OCI-M1 (cell line): Measurements from ENCODE around the gene PCAT7.
"Not testable (repeated sequence)": the region's sequence is repeated elsewhere in the genome, so short reads cannot be mapped to it uniquely, and the experiment has no call there.

Source experiments
- DNase-seq: peaks from one replicate; lab custom pipeline; 2025; lab: John Stamatoyannopoulos, UW

PCAT7 gene

DNA sequence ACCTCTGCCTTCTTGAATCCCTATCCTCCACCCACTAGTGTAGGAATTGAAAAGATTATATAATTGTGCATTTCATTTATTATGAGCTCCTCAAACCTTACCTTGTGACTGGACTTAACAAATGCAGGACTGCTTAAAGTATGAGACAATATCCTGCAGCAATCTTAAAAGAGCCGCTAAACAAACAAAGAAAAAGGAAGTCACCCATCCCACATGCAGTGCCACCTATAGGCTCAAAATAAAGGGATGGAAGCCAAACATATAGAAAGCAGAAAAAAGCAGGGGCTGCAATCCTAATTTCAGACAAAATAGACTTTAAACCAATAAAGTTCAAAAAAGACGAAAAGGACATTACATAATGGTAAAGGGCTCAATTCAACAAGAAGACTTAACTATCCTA lies 8.7 kb downstream of the PCAT7 start:
- DNase-seq: peak; percentile 31

DNA sequence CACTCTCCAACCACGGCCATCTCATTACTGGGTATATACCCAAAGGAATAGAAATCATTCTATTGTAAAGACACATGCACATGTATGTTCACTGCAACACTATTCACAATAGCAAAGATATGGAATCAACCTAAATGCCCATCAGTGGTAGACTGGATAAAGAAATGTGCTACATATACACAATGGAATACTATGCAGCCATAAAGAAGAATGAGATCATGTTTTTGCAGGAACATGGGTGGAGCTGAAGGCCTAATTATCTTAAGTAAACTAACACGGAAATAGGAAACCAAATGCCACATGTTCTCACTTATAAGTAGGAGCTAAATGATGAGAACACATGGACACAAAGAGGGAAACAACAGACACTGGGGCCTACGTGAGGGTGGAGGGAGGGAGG lies 9.4 kb downstream of the PCAT7 start:
- not testable (repeated sequence) for DNase-seq

DNA sequence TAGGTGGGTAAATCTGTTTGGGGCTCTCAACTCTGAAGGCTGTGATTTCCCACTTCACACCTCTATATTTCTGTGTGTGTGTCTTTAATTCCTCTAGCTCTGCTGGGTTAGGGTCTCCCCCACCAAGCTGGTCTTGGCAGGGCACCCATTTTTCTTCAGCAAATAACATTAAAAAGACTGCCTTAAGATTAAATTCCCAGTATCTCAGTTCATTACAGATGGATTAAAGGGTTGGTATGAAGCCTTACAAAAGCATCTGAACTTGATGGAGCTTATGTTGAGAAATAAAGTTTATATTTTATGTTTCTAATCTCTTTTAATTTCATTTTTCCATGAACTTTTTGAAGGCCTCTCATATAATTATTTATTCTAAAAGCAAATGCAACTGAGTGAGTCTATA lies 11.7 kb downstream of the PCAT7 start:
- DNase-seq: no peak

DNA sequence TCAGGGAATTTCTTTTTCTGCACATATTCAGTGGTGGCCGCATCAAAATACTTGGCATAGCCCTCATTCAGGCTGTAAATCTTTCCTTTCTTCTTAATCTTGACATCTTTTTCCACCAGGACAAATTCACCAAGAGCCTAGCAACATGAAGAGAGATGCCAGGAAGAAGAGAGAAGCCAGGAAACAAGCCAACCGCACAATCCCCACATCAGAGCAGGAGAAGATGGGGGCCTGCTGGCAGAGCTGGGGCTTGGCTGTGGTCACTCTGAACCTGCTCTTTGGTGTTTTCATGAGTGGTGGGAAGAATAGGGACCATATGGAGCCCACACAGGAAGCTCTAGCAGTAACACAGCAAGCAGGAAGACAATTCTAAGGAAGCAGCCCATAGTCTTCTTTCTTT lies 12.4 kb downstream of the PCAT7 start:
- no peak for DNase-seq

DNA sequence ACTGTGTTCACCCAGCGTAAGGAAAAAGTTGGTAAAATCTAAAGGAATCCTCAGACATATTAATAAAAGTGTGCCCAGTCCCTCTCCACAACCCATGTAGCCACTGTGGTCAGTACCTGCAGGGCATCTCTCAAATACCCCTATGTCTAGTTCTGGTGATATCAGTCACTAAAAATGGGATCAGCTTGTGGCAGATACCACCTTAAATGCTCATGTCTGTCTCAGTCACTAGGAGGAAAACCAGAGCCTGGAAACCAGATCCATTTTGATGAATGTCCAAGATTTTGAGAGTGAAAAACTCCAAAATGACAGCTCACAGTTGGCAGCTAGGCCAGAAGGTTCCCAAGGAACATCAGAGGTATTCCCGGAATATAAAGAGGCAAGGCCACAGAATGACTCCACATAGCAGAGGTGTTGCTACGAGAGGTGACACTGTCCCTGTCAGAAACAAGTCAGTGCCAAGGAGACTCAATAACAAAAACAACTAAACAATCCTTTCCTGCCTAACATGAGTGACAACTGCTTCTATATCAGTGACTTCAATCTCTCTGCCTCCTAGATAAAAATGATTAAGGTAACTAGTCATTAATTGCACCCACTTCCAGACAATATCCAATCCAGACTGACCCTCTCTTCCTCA lies 13.5 kb downstream of the PCAT7 start:
- no peak for DNase-seq

DNA sequence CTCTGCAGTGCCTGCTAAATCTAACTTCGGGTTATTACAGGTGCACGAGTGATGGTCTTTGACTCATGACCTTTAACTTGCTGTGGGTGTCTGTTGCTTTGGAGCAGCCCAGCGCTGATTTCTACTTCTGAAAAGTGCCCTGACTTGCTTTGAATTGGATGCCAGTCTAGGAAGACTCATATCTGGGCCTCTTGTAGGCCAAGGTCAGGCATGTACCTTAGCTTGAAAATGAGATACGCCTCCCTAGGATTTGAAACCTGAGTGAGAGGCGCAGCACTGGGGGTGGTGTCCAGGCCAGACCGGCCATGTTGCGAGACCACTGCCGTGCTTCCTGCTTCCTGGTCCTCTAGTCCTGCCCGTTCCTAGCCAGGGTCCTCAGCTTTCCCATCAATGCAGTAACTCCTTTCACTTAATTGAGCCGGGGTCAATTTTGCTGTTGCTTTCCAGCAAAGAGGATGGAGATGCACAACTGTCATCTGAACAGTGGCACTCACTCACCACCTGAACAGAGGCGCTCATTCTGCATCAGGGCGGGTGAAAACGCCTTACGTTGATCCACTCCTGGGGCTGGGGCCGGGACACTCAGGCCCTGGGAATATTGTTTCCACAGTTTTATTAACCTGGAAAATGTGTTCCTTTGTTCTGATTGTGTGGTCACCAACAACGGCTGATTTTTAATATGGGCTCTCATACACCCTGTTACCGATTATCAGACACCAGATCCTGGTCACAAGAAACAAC lies 14.3 kb downstream of the PCAT7 start:
- DNase-seq: no peak

DNA sequence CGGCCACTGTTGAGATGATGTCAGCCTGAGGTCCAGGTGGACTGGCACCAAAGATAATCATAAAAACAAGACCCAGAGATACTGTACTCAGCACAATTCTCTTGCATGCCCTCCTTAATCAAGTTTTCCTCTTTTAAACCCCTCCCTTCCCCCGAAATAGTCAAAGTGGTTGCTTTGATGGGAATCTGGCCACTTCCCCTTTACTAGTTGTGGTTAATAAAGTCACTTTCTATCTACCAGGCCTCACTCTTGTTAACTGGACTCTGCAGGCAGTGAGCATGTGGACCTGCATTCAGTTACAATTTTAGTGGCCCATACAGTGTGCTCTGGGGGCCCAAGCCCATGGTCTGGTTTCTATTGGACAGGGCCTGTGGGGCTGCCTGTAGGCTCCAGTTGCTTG lies 21.2 kb downstream of the PCAT7 start:
- peak; percentile 44 for DNase-seq

DNA sequence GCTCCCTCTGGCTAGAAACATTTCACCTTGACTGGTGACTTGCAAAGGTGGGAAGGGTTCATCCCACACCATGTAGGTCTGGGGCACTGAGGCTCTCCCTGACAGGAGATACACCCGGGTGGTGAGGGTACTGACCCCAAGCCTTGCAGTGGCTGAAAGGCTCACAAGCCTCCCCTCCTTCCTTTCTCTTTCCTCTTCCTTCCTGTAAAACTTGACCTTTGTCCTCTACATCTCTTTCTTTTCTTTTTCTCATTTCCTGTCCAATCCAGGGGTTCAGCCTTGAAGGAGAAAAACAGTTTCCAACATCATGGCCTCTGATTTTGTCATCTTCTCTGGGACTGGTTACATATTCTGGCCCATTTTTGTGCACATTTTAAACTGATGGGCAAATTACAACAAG lies 22.2 kb downstream of the PCAT7 start:
- DNase-seq: no peak

DNA sequence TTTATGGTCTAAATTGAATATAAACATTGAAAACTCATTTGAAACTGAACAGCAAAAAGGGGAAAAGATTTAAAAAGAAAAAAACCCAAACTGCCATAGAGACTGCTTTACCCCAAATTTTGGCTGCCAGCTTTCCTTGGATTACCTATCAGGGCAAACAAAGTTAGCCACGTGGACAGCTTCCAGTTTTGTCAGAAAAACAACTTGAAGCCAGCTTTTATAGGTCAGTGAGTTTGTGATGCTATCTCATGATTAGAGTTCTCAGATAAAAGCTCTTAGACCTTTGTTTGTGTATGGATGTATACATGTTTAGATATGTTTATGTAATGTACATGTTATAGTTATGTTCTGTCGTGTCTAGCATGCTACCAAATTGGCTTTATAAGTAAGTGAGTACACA lies 22.7 kb downstream of the PCAT7 start:
- no peak for DNase-seq

DNA sequence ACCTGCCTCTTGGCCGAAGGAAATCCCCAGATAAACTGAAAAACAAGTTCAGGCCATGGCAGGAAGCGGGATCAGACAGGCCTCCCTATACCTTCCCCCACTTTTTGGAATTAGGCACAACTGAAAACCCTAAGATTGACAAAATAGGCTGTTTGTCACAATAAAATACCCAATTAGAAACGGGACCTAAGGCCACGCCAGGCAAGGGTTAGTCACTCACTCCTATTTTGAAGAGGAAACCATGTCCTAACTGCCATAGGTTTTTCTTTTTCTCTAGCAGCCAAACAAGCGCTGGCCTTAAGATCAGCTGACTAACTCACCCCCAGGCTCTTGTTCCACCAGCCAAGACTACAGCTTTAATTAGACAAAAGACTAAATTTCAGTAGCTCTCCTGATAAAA lies 26.8 kb downstream of the PCAT7 start:
- no peak for DNase-seq

DNA sequence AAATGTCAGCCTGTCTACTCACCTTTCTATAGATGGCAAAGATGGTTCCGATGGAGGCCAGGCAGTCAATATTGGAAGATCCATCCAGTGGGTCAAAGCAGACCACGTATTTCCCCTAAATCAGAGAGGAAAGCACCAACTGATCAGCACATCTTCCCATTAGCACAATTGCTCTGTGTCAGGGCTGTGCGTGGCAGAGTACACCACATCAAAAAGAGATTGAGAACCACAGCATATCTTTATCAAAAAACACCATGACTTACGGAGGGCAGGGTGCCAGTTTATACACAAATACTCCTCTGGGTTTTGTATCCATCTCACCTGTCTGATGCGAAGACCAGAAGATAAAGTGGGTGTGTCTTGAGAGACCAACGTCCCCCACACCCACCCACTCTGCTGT lies 29.7 kb downstream of the PCAT7 start:
- no peak for DNase-seq

DNA sequence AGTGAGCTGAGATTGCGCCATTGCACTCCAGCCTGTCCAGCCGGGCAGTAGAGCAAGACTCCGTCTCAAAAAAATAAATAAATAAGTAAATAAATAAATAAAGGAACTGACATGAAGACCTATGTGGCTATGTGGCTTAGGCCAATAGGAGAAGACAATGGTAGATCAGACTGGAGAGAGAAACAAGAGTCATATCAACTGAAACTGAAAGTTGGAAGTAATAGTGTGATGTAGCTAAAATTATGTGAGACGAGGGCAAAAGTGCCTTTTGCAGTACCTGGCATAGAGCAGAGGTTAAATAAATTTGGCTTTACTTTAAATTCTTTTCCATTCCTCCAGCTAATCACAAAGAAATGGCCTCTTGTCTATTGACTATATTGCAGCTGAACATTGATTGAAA lies 31.4 kb downstream of the PCAT7 start:
- peak; percentile 10 for DNase-seq

DNA sequence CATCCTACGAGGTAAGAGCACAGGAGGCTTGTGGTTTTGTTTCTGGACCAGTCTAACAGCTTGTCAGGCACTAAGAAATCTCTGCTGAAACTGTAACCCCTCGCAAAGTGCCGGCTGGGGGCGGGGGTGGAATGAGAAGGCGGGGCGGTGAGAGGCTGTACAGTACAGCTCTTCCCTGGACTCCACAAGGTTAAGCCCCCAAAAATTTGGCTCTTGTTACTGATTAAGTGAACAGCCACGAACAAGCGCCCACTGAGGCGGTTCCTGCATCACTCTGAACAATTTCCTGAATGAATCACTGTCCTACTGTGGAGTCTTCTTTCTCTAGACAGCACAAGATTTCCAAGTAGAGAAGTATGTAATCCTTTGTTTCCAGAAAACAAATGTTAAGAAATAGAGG lies 31.9 kb downstream of the PCAT7 start:
- DNase-seq: no peak

DNA sequence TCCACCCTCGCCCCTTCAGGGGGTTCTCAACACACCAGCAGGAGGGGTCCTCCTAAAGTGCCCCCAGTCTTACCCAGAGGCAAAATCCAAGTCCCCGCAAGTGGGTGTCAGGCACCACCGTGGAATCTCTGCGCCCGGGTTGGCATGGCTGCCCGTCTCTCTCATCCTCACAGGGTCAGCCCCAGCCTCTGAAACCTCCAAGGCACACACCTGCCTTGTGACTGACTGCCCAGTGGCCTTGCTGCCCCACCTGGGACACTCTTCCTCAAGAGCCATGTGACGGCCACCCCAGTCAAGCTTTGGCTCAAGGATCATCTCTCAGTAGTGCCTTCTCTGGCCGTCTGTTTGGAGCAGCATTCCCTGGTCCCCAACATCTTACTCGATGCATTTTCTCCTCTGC lies 33.8 kb downstream of the PCAT7 start:
- no peak for DNase-seq

DNA sequence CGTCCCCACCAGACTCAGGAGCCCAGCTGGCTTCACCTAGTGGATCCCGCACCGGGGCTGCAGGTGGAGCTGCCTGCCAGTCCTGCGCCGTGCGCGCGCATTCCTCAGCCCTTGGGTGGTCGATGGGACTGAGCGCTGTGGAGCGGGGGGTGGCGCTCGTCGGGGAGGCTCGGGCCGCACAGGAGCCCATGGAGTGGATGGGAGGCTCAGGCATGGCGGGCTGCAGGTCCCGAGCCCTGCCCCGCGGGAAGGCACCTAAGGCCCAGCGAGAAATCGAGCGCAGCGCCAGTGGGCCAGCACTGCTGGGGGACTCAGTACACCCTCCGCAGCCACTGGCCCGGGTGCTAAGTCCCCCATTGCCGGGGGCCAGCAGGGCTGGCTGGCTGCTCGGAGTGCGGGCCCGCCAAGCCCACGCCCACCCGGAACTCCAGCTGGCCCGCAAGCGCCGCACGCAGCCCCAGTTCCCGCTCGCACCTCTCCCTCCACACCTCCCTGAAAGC lies 36.2 kb downstream of the PCAT7 start:
- not testable (repeated sequence) for DNase-seq

DNA sequence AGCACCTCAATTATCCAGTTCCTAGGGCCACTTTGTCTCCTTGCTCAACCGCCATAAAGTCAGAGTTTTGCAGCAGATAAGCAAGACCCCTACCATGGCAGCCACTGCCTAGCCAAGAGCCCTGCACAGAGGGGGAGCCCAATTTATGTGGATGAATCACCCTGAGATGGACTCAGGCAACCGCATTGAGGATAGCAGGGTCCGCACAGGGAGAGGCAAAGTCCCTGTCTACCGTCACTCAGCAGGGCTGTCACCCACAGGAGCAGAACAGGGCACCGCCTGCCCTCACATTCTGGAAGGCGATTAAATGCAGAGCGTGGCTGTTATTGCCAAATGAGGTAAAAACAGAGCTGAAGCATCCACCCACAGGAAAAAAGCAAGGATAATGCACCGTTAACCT lies 37.0 kb downstream of the PCAT7 start:
- DNase-seq: no peak

DNA sequence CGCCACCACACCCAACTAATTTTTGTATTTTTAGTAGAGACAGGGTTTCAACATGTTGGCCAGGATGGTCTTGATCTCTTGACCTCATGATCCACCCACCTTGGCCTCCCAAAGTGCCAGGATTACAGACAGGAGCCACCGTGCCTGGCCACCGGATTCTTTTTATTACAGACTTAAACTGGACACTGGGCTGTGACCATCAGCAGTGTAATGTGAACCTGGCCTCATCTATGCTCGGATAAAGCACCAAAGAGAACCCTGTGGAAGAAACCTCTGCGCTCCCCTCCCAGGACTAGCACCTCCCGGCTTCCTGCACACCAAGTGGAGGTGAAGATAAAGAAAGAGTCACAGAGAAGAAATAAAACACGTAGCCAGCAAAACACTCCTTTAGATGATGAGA lies 37.8 kb downstream of the PCAT7 start:
- not testable (repeated sequence) for DNase-seq

DNA sequence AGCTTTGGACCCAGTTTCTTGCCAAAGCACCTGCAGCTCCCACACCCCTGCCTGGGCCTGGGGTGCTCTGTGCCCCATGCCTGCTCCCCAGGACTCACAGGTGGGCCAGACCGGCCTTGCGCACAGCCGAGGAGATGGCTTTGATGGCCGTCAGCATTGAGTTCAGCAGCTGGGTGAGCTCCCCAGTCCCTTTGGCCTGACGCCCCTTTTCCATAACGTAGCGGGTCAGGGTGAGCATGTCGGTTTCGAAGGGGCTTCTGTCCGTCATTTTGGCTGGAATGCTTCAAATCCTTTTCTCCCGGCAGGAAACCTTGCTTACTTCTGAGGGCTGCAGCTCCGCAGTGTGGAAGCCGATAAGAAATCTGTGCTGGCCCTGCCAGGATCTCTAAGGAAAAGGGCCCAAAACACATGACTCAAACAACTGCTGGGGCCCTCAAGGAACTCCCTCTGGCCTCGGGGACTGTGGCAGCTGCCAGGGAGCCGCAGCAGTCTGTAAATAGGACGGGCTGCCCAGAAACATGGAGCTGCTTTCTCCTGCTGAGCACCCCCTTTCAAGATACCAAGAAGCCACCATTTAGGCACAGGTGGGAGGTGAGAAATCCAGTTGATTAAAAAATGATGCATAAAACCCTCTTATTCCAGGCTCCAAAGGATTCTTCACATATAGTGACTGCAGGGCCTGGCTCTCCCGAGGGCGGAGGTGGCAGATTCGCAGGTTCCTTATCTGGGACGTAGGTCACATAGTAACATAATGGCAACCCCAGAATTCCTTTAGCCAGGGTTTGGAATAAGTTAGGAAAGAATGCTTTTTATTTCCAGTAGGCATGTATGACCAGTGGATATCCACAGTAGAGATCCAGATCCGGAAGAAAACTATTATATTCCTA lies 38.8 kb downstream of the PCAT7 start, which contains the start of gene FBP2:
FBP2 (minus strand) TSS at position 366 of the 887 bp plus-strand sequence; CDS start at position 268, 98 bp downstream.
- DNase-seq: no peak

DNA sequence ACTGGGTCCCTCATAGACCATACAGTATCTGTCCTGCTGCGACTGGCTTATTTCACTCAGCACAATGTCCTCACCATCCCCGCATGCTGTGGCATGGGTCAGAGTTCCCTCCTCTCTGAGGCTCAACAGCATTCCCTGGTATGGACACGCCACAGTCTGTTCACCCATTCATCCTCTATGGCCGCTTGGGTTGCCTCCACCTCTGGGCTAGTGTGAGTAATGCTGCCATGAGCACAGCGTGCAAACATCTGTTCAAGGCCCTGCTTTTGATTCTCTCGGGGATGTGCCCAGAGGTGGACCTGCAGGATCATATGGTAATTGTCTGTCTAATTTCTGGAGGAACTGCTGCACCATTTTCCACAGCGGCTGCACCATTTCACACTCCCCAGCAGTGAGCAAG lies 44.2 kb downstream of the PCAT7 start:
- DNase-seq: no peak

DNA sequence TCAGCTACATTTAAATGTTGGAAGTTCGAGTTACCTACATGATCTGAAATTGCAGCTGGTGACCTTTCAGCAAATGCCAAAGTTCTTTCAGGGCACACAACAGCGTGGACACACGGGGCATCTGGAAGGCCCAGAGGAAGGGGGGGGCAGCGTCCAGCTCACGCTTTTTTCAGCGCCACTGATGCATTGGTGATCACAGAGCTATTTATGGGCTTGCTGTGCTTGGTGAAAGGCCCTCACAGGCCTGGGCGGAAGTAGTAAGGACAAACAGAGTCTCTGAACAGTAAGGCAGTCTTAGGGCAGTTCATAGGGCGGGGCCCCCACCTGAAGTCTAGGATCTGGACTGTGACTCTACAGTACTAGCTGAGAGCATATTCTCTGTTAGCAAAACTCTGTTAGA lies 45.4 kb downstream of the PCAT7 start:
- no peak for DNase-seq

DNA sequence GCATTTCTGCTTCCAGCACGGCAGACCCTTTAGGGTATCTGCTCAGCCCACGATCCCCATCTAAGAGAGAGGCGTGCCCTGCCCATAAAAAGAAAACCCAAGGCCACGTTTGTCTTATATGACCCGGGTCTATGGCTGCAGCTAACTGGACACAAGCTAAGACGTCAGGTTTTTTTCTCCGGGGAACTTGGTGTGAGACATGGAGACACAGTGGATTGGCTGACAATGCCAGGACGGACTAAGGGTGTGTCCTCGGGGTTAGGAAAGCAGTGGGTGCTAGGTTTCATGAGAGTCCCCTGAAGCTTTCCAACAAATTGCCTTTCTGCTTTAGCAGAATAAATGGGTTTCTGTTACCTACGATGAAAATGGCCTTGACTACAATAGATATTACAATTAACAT lies 45.8 kb downstream of the PCAT7 start:
- DNase-seq: no peak

DNA sequence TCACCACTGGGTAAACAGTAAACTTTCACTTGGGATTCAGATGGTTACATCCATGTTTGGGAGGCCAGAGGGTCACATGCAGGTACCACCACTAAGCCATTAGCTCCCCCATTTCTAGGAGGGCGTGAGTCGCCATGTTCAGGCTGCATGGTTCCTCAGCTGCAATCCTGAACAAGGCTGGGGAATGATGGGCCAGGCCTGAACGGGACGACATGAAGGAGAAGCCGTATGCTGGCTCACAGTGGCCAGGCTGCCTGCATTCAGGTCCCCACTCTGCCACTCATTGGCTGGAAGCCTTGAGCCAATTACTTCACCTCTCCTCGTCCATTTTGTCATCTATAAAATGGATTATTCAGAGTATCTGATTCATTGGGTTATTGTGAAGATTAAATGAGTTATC lies 47.8 kb downstream of the PCAT7 start:
- DNase-seq: no peak
